CD4-positive, alpha-beta T cell treated with Interleukin-6 for 4 hours (primary cell): ENCODE results near the gene IFT74.
A peak's percentile ranks its signal among the peaks of the same experiment; 100 is the strongest.

ENCODE experiments used
- DNase-seq: peaks from one replicate; pipeline ENCODE4 v3.0.0-alpha.2; 2020; ENCODE audit warnings: mixed read lengths

The IFT74 gene

GRCh38 chr9:26955921-26956859, at the start of gene IFT74:
Gene IFT74, plus strand, starts transcription at chr9:26956412. Its CDS starts 5,556 bp downstream, at chr9:26961968.
- peak; percentile 94 for DNase-seq

GRCh38 chr9:26913138-26913668, 43.0 kb upstream of the IFT74 start:
- no peak for DNase-seq

GRCh38 chr9:26919698-26920097, 36.5 kb upstream of the IFT74 start:
- no peak for DNase-seq

- DNase-seq = no peak
These were observed 30.6 kb upstream of the IFT74 start for GRCh38 chr9:26925609-26926008.

GRCh38 chr9:26928902-26929495, 27.2 kb upstream of the IFT74 start:
- no peak for DNase-seq

- no peak for DNase-seq
These were observed 20.4 kb upstream of the IFT74 start for GRCh38 chr9:26935847-26936246.

GRCh38 chr9:26937816-26938371, 18.3 kb upstream of the IFT74 start:
- DNase-seq = no peak

DNA sequence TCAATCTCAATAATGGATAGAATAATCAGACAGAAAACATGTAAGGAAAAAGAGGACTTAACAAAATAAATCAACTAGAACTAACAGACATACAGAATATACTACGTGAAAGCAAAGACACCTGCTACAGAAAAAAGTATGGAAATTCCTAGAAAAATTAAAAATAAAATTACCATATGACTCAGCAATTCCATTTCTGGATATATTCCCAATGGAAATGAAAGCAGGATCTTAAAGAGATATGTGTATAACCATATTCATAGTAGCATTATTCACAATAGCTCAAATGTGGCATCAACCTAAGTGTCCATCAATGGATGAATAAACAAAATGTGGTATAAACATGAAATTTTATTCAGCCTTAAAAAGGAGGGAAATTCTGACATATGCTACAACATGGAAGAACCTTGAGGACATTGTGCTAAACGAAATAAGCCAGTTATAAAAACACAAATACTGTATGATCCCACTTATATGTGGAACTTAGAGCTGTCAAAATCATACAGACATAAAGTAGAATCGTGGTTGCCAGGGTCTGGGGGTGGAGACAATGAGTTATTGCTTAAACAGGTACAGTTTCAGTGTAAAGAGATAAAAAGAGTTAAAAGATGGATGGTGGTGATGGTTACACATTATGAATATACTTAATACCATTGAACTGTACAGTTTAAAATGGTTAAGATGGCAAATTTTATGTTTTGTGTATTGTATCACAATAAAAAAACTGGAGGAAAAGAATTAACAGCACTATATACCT, 16.1 kb upstream of the IFT74 start:
- DNase-seq = no peak

DNA sequence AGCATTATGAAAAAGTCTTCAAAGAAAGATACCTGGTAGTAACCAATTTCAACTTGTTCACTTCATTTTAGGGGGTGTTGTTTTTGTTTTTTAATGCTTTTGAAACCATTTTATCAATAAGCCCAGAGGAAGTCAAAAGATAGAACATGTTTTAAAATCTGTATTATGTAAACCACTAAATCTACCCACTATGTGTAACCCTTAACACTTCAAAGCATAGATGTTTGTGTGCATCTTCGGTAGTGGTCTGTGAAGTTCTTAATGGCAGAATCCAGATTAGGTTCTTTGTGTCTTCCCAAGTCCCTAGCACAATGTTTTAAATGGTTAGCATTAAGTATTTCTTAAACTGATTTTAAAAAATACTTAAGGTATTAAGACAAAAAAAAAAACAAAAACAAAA, 15.4 kb upstream of the IFT74 start:
- DNase-seq = no peak

- DNase-seq = no peak
These were observed 10.6 kb upstream of the IFT74 start for GRCh38 chr9:26945591-26945990.

DNA sequence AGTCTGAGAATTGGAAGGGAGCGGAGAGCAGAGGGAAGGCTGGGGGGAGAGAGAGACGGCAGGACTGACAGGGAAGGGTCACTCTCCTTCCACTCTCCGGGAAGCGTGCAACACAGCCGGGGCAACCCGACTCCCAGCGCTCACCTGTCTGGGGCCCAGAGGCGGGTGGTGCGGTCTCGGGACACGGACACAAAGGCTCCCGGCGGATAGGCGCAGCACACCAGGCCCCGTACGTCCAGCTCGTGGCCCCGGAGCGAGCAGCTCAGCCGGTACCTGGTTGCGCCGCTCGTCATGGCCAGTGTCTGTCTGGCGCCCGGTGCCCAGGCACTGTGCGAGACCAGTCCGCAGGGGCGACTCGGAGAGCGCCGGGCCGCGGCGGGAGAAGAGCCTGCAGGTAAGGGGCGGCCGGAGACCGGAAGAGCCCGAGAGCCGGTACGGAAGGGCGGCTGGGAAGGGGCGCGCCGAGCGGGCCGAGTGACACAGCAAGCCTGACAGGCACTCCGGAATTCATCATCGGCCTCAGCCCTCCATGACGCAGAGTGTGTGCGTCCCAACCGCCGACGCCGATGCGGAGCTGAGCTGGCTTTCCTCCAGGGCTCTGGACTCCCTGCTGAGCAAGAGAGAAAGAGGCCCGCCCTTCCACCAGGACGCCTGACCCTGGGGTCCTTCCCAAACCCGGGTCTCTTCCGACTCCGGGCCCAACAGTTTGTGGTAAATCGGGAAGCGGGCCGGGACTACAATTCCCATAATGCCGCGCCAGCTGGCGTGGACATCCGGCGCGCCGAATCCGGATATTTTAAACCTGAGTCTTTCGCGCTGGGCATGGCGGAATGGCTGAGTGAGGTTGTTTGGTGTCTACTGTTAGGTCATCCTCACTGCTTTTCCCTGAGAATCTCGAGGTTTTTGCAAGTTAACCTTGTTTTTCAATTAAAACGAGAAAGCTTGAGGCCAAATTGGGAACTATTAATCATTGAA, 9.2 kb upstream of the IFT74 start, which contains the start of gene PLAA:
Gene PLAA (minus strand): TSS at position 490 of the 975 bp plus-strand sequence. CDS start 197 bp downstream, at position 293.
- peak; percentile 85 for DNase-seq

DNA sequence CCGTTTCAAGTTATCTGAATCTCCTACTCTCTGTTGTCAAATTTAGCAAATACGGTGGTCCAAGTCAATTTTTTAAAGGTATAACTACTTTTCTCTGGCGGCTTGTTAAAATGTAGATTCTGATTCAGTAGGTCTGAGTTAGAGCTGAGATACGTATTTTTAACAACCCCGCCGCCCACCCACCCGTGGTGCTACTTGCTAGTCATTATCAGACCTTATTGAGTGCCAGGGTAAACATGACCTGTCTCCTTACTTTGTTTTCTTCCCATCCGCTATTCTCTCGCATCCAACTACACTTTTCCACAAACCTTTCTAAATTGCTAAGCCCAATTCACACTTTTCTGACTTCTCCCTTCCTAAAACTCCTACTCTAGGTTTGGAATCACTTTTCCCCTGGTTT, 8.5 kb upstream of the IFT74 start:
- no peak for DNase-seq

- no peak for DNase-seq
These were observed 6.6 kb upstream of the IFT74 start for GRCh38 chr9:26949637-26950069.

- no peak for DNase-seq
These were observed 5.7 kb upstream of the IFT74 start for GRCh38 chr9:26950521-26950920.

DNA sequence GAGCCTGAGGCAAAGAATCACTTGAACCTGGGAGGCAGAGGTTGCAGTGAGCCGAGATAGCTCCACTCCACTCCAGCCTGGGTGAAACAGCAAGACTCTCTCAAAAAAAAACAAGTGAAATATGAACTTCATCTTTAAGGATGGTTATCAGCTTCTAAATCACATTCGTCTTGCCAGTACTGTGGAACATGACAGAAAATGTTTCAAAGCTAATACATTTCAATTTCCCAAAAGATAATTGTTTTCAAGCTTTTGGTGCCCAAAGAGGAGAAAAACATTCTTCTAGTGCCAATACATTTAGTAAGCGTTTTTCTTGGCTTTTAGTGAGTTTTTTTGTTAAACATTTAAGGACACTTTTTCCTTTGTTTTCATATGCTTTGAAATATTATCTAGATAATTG, 4.4 kb upstream of the IFT74 start:
- DNase-seq = no peak

GRCh38 chr9:26954050-26954508, 2.1 kb upstream of the IFT74 start:
- DNase-seq = no peak

DNA sequence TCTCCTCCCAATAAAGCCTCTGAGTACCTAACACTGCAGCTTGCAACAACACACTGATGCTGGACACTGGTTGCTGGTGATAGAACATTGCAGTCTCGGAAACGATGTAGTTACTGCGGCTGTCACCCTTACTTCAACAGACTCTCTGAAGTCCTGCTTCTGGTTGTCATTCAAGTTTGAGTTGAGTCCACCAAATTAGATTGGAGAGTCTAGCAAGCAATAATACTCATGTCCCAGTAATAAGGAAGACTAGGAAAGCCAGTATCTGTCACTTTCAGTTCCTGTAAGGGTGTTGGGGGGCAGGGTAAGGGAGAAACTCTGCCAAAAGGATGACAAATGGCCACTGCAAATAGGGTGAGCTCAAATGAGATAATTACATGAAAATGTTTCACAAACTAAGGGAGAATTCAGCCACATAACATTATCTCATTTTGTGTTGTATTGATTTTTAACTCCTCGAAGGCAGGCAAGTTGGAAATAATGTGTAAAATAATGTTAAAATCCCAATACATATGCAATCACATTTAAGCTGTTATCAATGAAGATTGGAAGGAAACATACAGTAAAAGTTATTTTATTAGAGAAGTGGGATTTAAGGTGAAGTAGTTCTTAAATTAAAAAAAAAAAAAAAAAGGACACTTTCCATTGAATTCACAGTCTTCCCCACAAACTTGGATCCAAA, 849 bp upstream of the IFT74 start:
- no peak for DNase-seq

DNA sequence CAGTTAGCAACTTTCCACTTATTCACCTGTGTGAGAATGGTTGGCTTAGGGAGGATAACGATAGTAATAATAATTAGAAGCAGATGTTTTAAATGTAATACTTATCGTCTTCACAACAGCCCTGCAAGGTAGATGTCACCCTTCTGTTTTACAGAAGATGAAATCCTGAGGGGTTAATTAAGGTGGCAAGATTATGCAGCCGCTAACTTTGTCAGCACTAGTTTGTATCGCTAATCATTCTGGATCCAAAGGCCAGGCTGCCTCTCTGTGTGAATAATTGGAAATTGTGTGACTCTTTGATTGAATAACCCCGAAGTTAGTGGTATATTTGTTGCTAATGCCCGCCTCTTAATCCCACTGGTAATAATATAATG, 635 bp downstream of the IFT74 start:
- no peak for DNase-seq

DNA sequence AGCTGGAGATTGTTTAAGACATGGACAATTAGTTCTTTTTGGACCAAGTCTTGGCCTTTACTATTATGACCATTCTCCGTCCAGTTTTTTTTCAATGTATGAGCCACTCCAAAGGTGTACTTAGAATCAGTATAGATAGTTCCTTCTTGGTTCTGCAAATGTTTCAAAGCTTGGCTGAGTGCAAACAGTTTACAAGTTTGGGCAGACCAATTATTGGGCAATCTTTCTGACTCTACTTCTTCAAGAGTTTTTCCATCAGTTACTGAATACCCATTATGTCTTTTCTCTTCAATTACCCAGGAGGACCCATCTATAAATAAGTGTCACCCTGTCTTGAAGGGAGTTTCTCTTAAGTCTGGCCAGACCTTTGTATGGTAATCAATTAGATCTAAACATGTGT, 15.5 kb downstream of the IFT74 start:
- DNase-seq = no peak

GRCh38 chr9:26973989-26974388, 17.8 kb downstream of the IFT74 start:
- no peak for DNase-seq

DNA sequence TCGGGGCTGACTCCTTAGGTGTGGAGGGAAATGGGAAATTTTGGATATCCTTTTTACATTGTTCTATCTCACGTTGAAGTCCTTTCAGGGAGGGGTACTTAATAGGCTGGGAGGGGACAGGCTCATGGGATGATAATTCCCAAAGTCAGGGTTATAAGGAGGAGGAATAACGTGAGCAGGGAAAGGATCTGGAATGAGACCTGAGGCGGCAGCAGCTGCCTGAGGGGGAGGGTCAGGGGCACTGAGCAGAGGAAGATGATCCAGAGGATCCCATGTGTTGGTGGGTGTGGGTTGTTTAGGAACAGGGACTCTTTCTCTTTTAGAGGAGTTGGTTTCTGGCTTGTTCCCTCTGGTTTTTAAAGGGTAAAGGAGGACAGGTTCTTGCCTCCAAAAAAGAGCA, 18.7 kb downstream of the IFT74 start:
- DNase-seq = no peak
